HepG2 (cell line): ENCODE results near the gene SERTAD3. TPM values are rescaled to one million over a fixed set of nuclear protein-coding genes. Genes with fewer than 3 reads are reported as not detected.
A peak's percentile ranks its signal among the peaks of the same experiment; 100 is the strongest.
"Not testable (repeated sequence)": the region's sequence is repeated elsewhere in the genome, so short reads cannot be mapped to it uniquely, and the experiment has no call there.

ENCODE experiments used
- ATAC-seq: fragments of 200-7000 bp; cut with Tn5 transposase; 3 replicates; pipeline ENCODE4 v1.9.1; 2020; ENCODE audit warnings: mild to moderate bottlenecking, moderate library complexity
- BruUV-seq: library from RNA; stranded (reverse); fragments of 400-500 nt; replicated peaks from 2 replicates; lab custom pipeline; 2021; lab: Mats Ljungman, UMichigan
- CTCF ChIA-PET: fragments of 300-600 bp; formaldehyde crosslinking; extraction: SDS; loops from one replicate; lab custom pipeline; 2021; ENCODE audit warnings: low total read pairs, inconsistent platforms, low intra/inter-chr PET ratio; lab: Yijun Ruan, JAX
- POLR2A ChIA-PET: fragments of 350-600 bp; sonication (Branson Sonifier 250); formaldehyde crosslinking; loops from one replicate; lab custom pipeline; 2020; ENCODE audit warnings: antibody characterized with exemption, inconsistent platforms; lab: Yijun Ruan, JAX
- DNase-seq: peaks from one replicate; pipeline ENCODE4 v3.0.0-alpha.2; 2015; ENCODE audit warnings: low spot score
- FAIRE-seq: peaks from 3 replicates; lab custom pipeline; 2011; peaks lifted over from hg19 to GRCh38; lab: Jason Lieb, UNC
- H2AFZ ChIP-seq: one replicate; pipeline ENCODE4 v1.6.1; 2011; ENCODE audit warnings: low read length, inconsistent platforms
- H3K27ac ChIP-seq: fragments of 300-600 bp; 3 replicates; pipeline ENCODE4 v1.8.0; 2011; ENCODE audit warnings: mixed run types, mild to moderate bottlenecking, mixed read lengths, low read length, inconsistent platforms; ENCODE audit not compliant: insufficient read depth; ENCODE audit errors: extremely low read length
- H3K27me3 ChIP-seq, 2 experiments: fragments of 200-600 bp in 1 of 2; 2 replicates in 1 of 2; 3 replicates in 1 of 2; pipeline versions ENCODE4 v1.6.0 to v1.8.0; 2011; ENCODE audit warnings: low read length in 2 of 2, mild to moderate bottlenecking in 2 of 2, moderate library complexity in 2 of 2, inconsistent platforms in 1 of 2; ENCODE audit not compliant: insufficient read depth in 2 of 2, control insufficient read depth in 1 of 2
- H3K36me3 ChIP-seq, 2 experiments: fragments of 200-600 bp in 1 of 2; replicated peaks in 1 of 2; 2 replicates in 1 of 2; 3 replicates in 1 of 2; pipeline versions ENCODE4 v1.5.1 to v1.8.0; 2011; ENCODE audit warnings: low read length in 2 of 2, inconsistent platforms in 1 of 2; ENCODE audit not compliant: insufficient read depth in 2 of 2, control insufficient read depth in 1 of 2
- H3K4me1 ChIP-seq: 2 replicates; pipeline ENCODE4 v1.5.1; 2012; ENCODE audit warnings: low read length, inconsistent platforms; ENCODE audit not compliant: insufficient read depth
- H3K4me2 ChIP-seq: 2 replicates; pipeline ENCODE4 v1.6.0; 2011; ENCODE audit warnings: low read depth, low read length, inconsistent platforms
- H3K4me3 ChIP-seq, 3 experiments: fragments of 200-600 bp in 1 of 3; sonication (generic), shearing (Covaris generic) in 1 of 3; replicated peaks in 1 of 3; 2 replicates each; pipeline ENCODE4 v1.5.1; 2011 to 2016; ENCODE audit warnings: low read length in 3 of 3, inconsistent platforms in 2 of 3, low read depth in 2 of 3, mild to moderate bottlenecking in 2 of 3, control low read depth in 1 of 3, mixed read lengths in 1 of 3; ENCODE audit not compliant: insufficient read depth in 1 of 3
- H3K79me2 ChIP-seq: one replicate; pipeline ENCODE4 v1.6.1; 2011; ENCODE audit warnings: low read length, inconsistent platforms; ENCODE audit not compliant: insufficient read depth
- H3K9ac ChIP-seq: 2 replicates; pipeline ENCODE4 v1.6.0; 2011; ENCODE audit warnings: mild to moderate bottlenecking, low read depth, low read length, inconsistent platforms; ENCODE audit not compliant: insufficient read depth
- H3K9me3 ChIP-seq: 2 replicates; pipeline ENCODE4 v1.5.1; 2012; ENCODE audit warnings: mild to moderate bottlenecking, low read length
- H4K20me1 ChIP-seq: 2 replicates; pipeline ENCODE4 v1.6.0; 2011; ENCODE audit warnings: inconsistent platforms, mild to moderate bottlenecking, low read length, moderate library complexity; ENCODE audit not compliant: insufficient read depth
- ATF4 ChIP-seq, 2 experiments: fragments of 450-650 bp in 1 of 2; sonication (generic) in 1 of 2; formaldehyde crosslinking; IDR thresholded peaks; 2 replicates each; pipeline versions ENCODE4 v1.5.0 to v1.8.0; 2020 to 2022; ENCODE audit warnings: mild to moderate bottlenecking in 1 of 2, missing genetic modification reagents in 1 of 2
- NAIF1 ChIP-seq: sonication (generic); formaldehyde crosslinking; IDR thresholded peaks from 2 replicates; pipeline ENCODE4 v1.5.0; 2020; ENCODE audit warnings: mild to moderate bottlenecking, missing genetic modification reagents, borderline replicate concordance
- STAT6 ChIP-seq: sonication (generic); formaldehyde crosslinking; IDR thresholded peaks from 2 replicates; pipeline ENCODE4 v1.4.0; 2020; ENCODE audit warnings: missing genetic modification reagents, mild to moderate bottlenecking, borderline replicate concordance
- ZMYM2 ChIP-seq: sonication (generic); formaldehyde crosslinking; IDR thresholded peaks from 2 replicates; pipeline ENCODE4 v1.8.0; 2022; ENCODE audit warnings: mild to moderate bottlenecking, missing genetic modification reagents
- ZNF362 ChIP-seq: sonication (generic); formaldehyde crosslinking; IDR thresholded peaks from 2 replicates; pipeline ENCODE4 v1.4.0; 2020; ENCODE audit warnings: missing genetic modification reagents, mild to moderate bottlenecking, borderline replicate concordance
- ZNF564 ChIP-seq: sonication (generic); formaldehyde crosslinking; IDR thresholded peaks from 2 replicates; pipeline ENCODE4 v1.8.1; 2023; ENCODE audit warnings: mild to moderate bottlenecking, missing genetic modification reagents
- ZNF773 ChIP-seq: sonication (generic); formaldehyde crosslinking; IDR thresholded peaks from 2 replicates; pipeline ENCODE4 v1.4.0; 2020; ENCODE audit warnings: missing genetic modification reagents, borderline replicate concordance
- ZNF816 ChIP-seq: sonication (generic); formaldehyde crosslinking; IDR thresholded peaks from 2 replicates; pipeline ENCODE4 v1.8.0; 2022; ENCODE audit warnings: missing genetic modification reagents, mild to moderate bottlenecking, borderline replicate concordance
- WGBS: methylation state at CpG from one replicate; pipeline ENCODE4 v1.1.6; 2017; ENCODE audit warnings: low lambda C conversion rate; 5-methylcytosine and 5-hydroxymethylcytosine counted together
- in situ Hi-C: cut with HindIII; loops from 2 replicates; pipeline ENCODE4 v1.10.0; 2017; ENCODE audit warnings: low pct_unique_long_range_greater_than_20kb; ENCODE audit not compliant: extremely low pct_ligation_motif_present
- intact Hi-C: fragments of 100-400 bp; cut with micrococcal nuclease; formaldehyde crosslinking; loops from one replicate; pipeline ENCODE4 v1.10.0; 2022; ENCODE audit not compliant: unreplicated experiment
- polyA plus RNA-seq, 8 experiments: library from polyadenylated mRNA; depleted of rRNA in 3 of 8; stranded (reverse) in 7 of 8; unstranded in 1 of 8; fragments of >200 nt; fragmentation: Illumina TruSeq in 4 of 8; extraction: Trizol in 4 of 8; gene quantifications; 2 replicates each; pipeline versions ENCODE4 v1.2.1 to v1.2.3, GENCODE V29; 2011 to 2016; ENCODE audit warnings: low read depth in 4 of 8, missing spikeins in 1 of 8, mixed read lengths in 1 of 8; ENCODE audit not compliant: insufficient read depth in 1 of 8
- total RNA-seq, 5 experiments: library from RNA; depleted of rRNA; stranded (reverse); fragments of >200 nt; fragmentation: Illumina TruSeq; extraction: Trizol; gene quantifications; 2 replicates each; pipeline ENCODE4 v1.2.3, GENCODE V29; 2016; ENCODE audit warnings: low read depth in 1 of 5

The SERTAD3 gene
- total and polyA plus RNA-seq, 2 of the 13 experiments (the other 11 are each of a cell fraction or from before 2014, with no cell fraction given), result 9.6 to 16.9 TPM

- TF ChIP-seq STAT6 (CRISPR knock-in tag) (no peak), ZNF773 (CRISPR knock-in tag) (no peak), NAIF1 (no peak)
Measured at GRCh38 chr19:40433391-40434216, 10.5 kb downstream of the SERTAD3 start (continued).

GRCh38 chr19:40432760-40433159 is 11.4 kb downstream of the SERTAD3 start:
- WGBS, result 2% methylated on average over 7 of the region's 7 CpGs
- H3K79me2 ChIP-seq, CTCF ChIA-PET, H3K9me3 ChIP-seq, H4K20me1 ChIP-seq, BruUV-seq, DNase-seq, H3K36me3 ChIP-seq: not testable (repeated sequence)
- POLR2A ChIA-PET, result interaction anchor here (0.7 to 4.7 kb wide), 10 partner anchors 7 to 201 kb away, joined by 3 to 60 read pairs (median 6); partner anchors contain the start of genes BLVRB and SERTAD1
- Histone ChIP-seq H3K4me3 (peak overlapping the region; percentile 51 to 72 (median 71)), H3K4me1 (peaks cover 48% of the 10 kb centered on the region), H3K4me2 (peak overlapping the region; percentile 83)
- peak in 1 of 2 experiments; percentile 56; a peak in 1 of 4 replicates for TF ChIP-seq ATF4 (CRISPR knock-in tag; IDR thresholded peaks at IDR 0.05)
- TF ChIP-seq ZNF564 (CRISPR knock-in tag), result peak; percentile 43; the same call in 1 of the 2 replicates
- TF ChIP-seq ZNF816 (CRISPR knock-in tag), result 0 out of 2 replicates have a peak, but pooled peaks have one; percentile 41
- 0 out of 2 replicates have a peak, but pooled peaks have one; percentile 21 for TF ChIP-seq ZNF362 (CRISPR knock-in tag)
- TF ChIP-seq ZMYM2 (CRISPR knock-in tag), result peak; percentile 51; the same call in 1 of the 2 replicates
- TF ChIP-seq, all 625 proteins: peak for 5; not testable (repeated sequence) for 620
- FAIRE-seq, ATAC-seq, H3K27me3 ChIP-seq, in situ Hi-C loops, H2AFZ ChIP-seq: not testable (repeated sequence)
- Histone ChIP-seq H3K27ac (peak overlapping the region; percentile 93), H3K9ac (peak overlapping the region; percentile 82)
- intact Hi-C loops, result loop anchor here (1.0 kb wide), 1 partner anchor 11 kb away; no protein-coding TSS in a partner anchor
